Testis (tissue), 2 donors: Measurements from ENCODE around the gene RNU6-9.

Source experiments
- POLR2A ChIP-seq: fragments of 450-650 bp; IDR thresholded peaks from one replicate; pipeline ENCODE4 v1.6.1; 2017; ENCODE audit warnings: antibody characterized with exemption, mild to moderate bottlenecking, moderate library complexity
- TF ChIP-seq, protein P1 (sequence below), 3 experiments: fragments of 450-650 bp in 2 of 3; fragments of 200-600 bp in 1 of 3; sonication (generic) in 1 of 3; IDR thresholded peaks; one replicate each; pipeline ENCODE4 v1.5.1; 2016 to 2019; ENCODE audit warnings: antibody characterized with exemption in 3 of 3, mild to moderate bottlenecking in 2 of 3, moderate library complexity in 1 of 3

DNA sequence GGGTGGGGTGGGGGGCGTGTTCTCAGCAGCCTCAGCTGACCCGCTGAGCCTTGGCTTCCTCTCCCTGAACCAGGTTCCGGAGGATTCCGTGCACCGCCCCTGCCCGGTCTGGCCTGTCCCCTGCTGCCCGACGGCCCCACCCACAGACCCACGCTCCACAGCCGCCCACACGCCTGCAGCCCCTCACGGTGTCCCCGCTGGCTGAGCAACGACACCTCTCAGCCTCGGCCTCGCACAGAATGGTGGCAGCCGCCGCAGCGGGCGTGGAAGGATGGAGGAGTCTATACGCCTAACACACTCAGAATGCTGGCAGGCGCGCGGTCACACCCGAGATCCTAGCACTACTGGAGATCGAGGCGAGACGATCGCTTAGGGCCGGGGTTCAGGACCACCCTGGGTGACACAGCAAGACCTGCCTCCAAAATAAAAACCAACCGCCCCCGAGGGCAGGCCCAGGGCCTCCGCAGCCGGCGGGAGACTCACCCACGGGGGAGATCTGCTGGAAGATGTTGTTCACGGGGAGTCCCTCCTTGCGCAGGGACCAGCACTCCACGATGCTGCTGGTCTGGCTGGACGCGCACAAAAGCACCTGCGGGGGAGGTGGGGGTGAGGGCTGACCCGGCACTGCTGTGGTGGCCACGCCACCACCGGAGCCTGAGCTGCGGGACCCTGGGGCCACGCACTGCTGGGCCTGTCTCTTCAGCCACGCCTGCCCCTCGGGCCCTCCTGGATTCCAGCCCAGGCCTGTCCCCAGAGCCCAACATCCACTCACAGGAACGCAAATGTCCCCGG lies 8.7 kb upstream of the RNU6-9 start:
- TF ChIP-seq, protein P1, sequence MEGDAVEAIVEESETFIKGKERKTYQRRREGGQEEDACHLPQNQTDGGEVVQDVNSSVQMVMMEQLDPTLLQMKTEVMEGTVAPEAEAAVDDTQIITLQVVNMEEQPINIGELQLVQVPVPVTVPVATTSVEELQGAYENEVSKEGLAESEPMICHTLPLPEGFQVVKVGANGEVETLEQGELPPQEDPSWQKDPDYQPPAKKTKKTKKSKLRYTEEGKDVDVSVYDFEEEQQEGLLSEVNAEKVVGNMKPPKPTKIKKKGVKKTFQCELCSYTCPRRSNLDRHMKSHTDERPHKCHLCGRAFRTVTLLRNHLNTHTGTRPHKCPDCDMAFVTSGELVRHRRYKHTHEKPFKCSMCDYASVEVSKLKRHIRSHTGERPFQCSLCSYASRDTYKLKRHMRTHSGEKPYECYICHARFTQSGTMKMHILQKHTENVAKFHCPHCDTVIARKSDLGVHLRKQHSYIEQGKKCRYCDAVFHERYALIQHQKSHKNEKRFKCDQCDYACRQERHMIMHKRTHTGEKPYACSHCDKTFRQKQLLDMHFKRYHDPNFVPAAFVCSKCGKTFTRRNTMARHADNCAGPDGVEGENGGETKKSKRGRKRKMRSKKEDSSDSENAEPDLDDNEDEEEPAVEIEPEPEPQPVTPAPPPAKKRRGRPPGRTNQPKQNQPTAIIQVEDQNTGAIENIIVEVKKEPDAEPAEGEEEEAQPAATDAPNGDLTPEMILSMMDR (IDR thresholded peaks at IDR 0.05), result no peak
- TF ChIP-seq POLR2A, result no peak
